ENCODE data around the gene IQGAP1.
"Not testable (repeated sequence)": the region's sequence is repeated elsewhere in the genome, so short reads cannot be mapped to it uniquely, and the experiment has no call there.

Gene IQGAP1

GRCh38 chr15:90497376-90497775, 109.3 kb downstream of the IQGAP1 start:
- Histone ChIP-seq H3K4me3 (ENCODE audit: low read depth, low read length) (no peak overlapping the region), H3K4me1 (no peaks in the 10 kb centered on the region), H3K27me3 (no peaks in the 10 kb centered on the region), H3K9me3 (no peaks in the 10 kb centered on the region), H3K36me3 (peaks cover 3% of the 10 kb centered on the region)
- TF ChIP-seq CTCF (IDR thresholded peaks at IDR 0.05; ENCODE audit: low read depth, low read length): no peak
- DNase-seq: no peak

- TF ChIP-seq CTCF (IDR thresholded peaks at IDR 0.05; ENCODE audit: low read depth, low read length): no peak
- no peaks in the 10 kb centered on the region for H3K4me1 ChIP-seq
- DNase-seq: no peak
- no peaks in the 10 kb centered on the region for H3K27me3 ChIP-seq
- H3K36me3 ChIP-seq: peaks cover 3% of the 10 kb centered on the region
- H3K4me3 ChIP-seq (ENCODE audit: low read depth, low read length): no peak overlapping the region
- no peaks in the 10 kb centered on the region for H3K9me3 ChIP-seq
These were observed 109.9 kb downstream of the IQGAP1 start for GRCh38 chr15:90497912-90498311.

GRCh38 chr15:90500171-90500570, 112.1 kb downstream of the IQGAP1 start:
- no peak for DNase-seq
- Histone ChIP-seq H3K4me1 (no peaks in the 10 kb centered on the region), H3K4me3 (ENCODE audit: low read depth, low read length) (no peak overlapping the region), H3K27me3 (no peaks in the 10 kb centered on the region), H3K9me3 (no peaks in the 10 kb centered on the region), H3K36me3 (no peaks in the 10 kb centered on the region; the same call in 1 of the 2 replicates)
- no peak for TF ChIP-seq CTCF (IDR thresholded peaks at IDR 0.05; ENCODE audit: low read depth, low read length)

GRCh38 chr15:90501898-90502297, 113.9 kb downstream of the IQGAP1 start:
- Histone ChIP-seq H3K27me3 (no peaks in the 10 kb centered on the region), H3K9me3 (no peaks in the 10 kb centered on the region), H3K4me3 (ENCODE audit: low read depth, low read length) (no peak overlapping the region), H3K36me3 (no peaks in the 10 kb centered on the region; the same call in 1 of the 2 replicates), H3K4me1 (no peaks in the 10 kb centered on the region)
- no peak for DNase-seq
- no peak for TF ChIP-seq CTCF (IDR thresholded peaks at IDR 0.05; ENCODE audit: low read depth, low read length)

- H3K9me3 ChIP-seq; H3K4me3 ChIP-seq (ENCODE audit: low read depth, low read length); H3K36me3 ChIP-seq; H3K4me1 ChIP-seq; DNase-seq; H3K27me3 ChIP-seq: not testable (repeated sequence)
These were observed 122.7 kb downstream of the IQGAP1 start for GRCh38 chr15:90510781-90511180.

- not testable (repeated sequence) for DNase-seq; H3K4me1 ChIP-seq; H3K27me3 ChIP-seq; H3K36me3 ChIP-seq; H3K4me3 ChIP-seq (ENCODE audit: low read depth, low read length); H3K9me3 ChIP-seq
These were observed 123.2 kb downstream of the IQGAP1 start for GRCh38 chr15:90511211-90511618.

GRCh38 chr15:90512276-90512675, 124.2 kb downstream of the IQGAP1 start:
- Histone ChIP-seq H3K27me3 (no peaks in the 10 kb centered on the region), H3K4me1 (no peaks in the 10 kb centered on the region), H3K4me3 (ENCODE audit: low read depth, low read length) (no peak overlapping the region), H3K9me3 (peaks cover 2% of the 10 kb centered on the region; the same call in 1 of the 2 replicates), H3K36me3 (no peaks in the 10 kb centered on the region)
- DNase-seq: no peak
- no peak for TF ChIP-seq CTCF (IDR thresholded peaks at IDR 0.05; ENCODE audit: low read depth, low read length)
